ENCODE measurements around the gene GREB1L. TPM values are rescaled to one million over a fixed set of nuclear protein-coding genes. Genes with fewer than 3 reads are reported as not detected.
A peak's percentile ranks its signal among the peaks of the same experiment; 100 is the strongest.
"Not testable (repeated sequence)": the region's sequence is repeated elsewhere in the genome, so short reads cannot be mapped to it uniquely, and the experiment has no call there.

Gene GREB1L
- total RNA-seq, 1 donor from 2014 or later = 0.79 TPM

DNA sequence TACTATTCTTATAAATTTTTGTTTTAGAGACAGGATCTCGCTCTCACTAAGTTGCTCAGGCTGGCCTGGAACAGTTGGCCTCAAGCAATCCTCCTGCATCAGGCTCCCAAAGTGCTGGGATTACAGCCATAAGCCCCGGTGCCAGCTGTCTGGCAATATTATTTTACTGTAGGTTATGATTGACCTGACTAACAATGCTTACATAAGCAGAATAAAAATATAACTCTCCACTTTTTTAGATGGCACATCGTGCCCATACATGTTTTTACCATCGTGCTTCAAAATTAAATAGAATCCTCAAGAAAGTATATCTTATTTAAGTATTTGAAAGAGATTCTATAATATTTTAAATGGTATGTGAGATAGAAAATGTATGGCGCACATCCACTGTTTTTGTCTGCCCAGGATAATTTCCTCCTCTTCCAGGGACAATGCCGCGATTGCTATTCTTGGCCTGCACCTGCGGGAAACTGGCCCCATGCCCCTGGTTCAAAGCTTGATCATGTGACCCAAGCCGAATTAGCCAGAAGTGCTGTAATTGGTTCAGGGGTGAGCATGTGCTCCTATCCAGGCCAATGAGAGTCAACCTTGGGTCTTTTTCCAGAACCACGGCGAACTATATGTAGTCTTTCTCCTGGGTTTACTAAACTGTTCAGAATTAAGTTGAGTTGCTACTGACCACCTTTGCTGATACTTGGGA is 38.3 kb upstream of the GREB1L start:
- TF ChIP-seq, protein P1, sequence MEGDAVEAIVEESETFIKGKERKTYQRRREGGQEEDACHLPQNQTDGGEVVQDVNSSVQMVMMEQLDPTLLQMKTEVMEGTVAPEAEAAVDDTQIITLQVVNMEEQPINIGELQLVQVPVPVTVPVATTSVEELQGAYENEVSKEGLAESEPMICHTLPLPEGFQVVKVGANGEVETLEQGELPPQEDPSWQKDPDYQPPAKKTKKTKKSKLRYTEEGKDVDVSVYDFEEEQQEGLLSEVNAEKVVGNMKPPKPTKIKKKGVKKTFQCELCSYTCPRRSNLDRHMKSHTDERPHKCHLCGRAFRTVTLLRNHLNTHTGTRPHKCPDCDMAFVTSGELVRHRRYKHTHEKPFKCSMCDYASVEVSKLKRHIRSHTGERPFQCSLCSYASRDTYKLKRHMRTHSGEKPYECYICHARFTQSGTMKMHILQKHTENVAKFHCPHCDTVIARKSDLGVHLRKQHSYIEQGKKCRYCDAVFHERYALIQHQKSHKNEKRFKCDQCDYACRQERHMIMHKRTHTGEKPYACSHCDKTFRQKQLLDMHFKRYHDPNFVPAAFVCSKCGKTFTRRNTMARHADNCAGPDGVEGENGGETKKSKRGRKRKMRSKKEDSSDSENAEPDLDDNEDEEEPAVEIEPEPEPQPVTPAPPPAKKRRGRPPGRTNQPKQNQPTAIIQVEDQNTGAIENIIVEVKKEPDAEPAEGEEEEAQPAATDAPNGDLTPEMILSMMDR (IDR thresholded peaks at IDR 0.05; ENCODE audit: insufficient read depth, low read length, severe bottlenecking) = no peak
- DNase-seq (ENCODE audit: low read depth) (no peak), FAIRE-seq (no peak)
- Histone ChIP-seq H3K27me3 (ENCODE audit: control insufficient read depth, insufficient read depth, low read length) (no peaks in the 10 kb centered on the region), H3K4me3 (ENCODE audit: low read depth, low read length) (no peak overlapping the region), H3K36me3 (ENCODE audit: control insufficient read depth, insufficient read depth, low read length) (no peaks in the 10 kb centered on the region)

DNA sequence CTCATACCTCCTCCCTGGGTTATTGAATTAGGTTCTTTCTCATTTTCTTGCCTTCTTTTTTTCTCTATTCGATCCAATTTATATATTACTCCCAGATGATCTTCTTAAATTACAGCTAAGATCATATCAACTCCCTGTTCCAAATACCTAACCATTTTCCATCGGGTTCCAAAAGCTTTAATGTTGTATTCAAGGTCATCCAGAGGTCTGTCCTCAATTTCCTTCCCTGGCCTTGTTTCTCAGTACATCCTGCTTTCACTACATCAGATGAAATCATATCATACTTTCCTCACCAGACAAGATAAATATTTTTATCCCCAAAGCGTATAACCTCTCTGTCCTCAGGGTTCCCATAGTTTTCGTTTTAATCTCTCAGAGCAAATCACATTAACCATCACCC is 36.3 kb upstream of the GREB1L start:
- DNase-seq (ENCODE audit: low read depth) (no peak), FAIRE-seq (no peak)
- Histone ChIP-seq H3K27me3 (ENCODE audit: control insufficient read depth, insufficient read depth, low read length) (no peaks in the 10 kb centered on the region), H3K4me3 (ENCODE audit: low read depth, low read length) (no peak overlapping the region), H3K36me3 (ENCODE audit: control insufficient read depth, insufficient read depth, low read length) (no peaks in the 10 kb centered on the region)
- TF ChIP-seq, protein P1 (IDR thresholded peaks at IDR 0.05; ENCODE audit: insufficient read depth, low read length, severe bottlenecking) = no peak

DNA sequence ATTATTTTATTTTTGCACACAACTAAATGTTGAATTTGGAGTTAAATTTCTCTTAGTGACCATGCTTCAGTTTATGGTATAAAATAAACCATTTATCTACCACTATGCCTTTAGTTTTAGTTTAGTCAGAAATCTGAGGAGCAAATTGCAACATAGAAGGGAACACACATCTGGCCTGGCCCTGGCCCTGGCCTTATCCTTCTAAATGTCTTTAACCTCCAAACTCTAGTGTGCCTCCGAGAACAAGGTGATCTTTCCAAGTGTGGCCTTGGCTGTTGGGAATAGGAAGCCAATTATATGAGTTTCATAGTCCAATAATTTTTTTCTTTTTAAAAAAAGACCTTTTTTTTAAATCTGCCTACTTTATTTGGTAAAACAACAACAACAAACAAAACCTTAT is 31.8 kb upstream of the GREB1L start:
- Histone ChIP-seq H3K27me3 (ENCODE audit: control insufficient read depth, insufficient read depth, low read length) (no peaks in the 10 kb centered on the region), H3K4me3 (ENCODE audit: low read depth, low read length) (no peak overlapping the region), H3K36me3 (ENCODE audit: control insufficient read depth, insufficient read depth, low read length) (no peaks in the 10 kb centered on the region)
- DNase-seq (ENCODE audit: low read depth) (no peak), FAIRE-seq (no peak)
- TF ChIP-seq, protein P1 (IDR thresholded peaks at IDR 0.05; ENCODE audit: insufficient read depth, low read length, severe bottlenecking) = no peak

DNA sequence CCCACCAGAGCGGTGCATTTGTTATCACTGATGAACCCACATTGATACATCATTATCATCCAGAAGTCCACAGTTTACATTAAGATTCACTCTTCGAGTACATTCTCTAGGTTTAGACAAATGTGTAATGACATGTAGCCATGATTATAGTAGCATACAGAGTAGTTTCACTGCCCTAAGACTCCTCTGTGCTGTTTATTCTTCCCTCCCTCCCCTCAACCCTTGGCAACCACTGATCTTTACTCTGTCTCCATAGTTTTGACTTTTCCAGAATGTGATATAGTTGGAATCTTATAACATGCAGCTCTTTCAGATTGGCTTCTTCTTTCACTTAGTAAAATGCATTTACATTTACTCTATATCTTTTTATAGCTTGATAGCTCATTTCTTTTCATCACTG is 31.2 kb upstream of the GREB1L start:
- no peaks in the 10 kb centered on the region for H3K36me3 ChIP-seq (ENCODE audit: control insufficient read depth, insufficient read depth, low read length)
- no peak overlapping the region for H3K4me3 ChIP-seq (ENCODE audit: low read depth, low read length)
- no peak for DNase-seq (ENCODE audit: low read depth)
- TF ChIP-seq, protein P1 (IDR thresholded peaks at IDR 0.05; ENCODE audit: insufficient read depth, low read length, severe bottlenecking) = no peak
- FAIRE-seq = no peak
- no peaks in the 10 kb centered on the region for H3K27me3 ChIP-seq (ENCODE audit: control insufficient read depth, insufficient read depth, low read length)

DNA sequence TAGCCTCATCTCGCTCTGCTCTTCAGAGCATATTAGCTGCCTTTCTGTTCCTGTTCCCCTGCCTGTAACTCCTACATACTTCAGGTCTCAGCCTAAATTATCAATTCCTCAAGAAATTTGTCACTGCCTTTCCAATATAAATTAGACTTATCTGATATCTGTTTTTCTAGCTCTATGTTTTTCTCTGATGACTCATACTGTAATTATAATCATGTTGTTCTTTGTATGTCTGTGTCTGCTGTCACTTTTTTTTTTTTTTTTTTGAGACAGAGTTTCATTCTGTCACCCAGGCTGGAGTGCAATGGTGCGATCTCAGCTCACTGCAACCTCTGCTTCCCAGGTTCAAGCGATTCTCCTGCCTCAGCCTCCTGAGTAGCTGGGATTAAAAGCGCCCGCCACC is 27.6 kb upstream of the GREB1L start:
- not testable (repeated sequence) for H3K36me3 ChIP-seq (ENCODE audit: control insufficient read depth, insufficient read depth, low read length); FAIRE-seq; H3K4me3 ChIP-seq (ENCODE audit: low read depth, low read length); H3K27me3 ChIP-seq (ENCODE audit: control insufficient read depth, insufficient read depth, low read length)
- peak; percentile 4 for DNase-seq (ENCODE audit: low read depth)

DNA sequence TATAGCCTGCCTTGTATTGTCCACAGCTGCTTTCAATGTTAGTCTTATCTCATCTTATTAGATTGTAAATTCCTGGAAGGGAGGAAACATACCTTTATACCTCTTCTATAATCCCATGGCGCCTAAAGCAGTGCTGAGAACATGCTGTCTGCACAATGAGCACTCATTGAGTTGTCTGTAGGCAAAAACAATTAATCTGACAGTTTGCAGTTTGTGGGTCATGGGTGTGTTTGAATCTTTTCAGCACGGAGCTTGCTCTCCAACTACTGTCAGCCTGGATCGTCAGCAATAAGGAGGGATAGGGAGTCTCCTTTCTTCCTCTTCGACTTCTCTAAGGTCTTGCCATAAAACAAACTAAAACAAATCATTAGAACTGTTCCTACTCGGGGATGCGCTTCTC is 26.5 kb upstream of the GREB1L start:
- no peak overlapping the region for H3K4me3 ChIP-seq (ENCODE audit: low read depth, low read length)
- DNase-seq (ENCODE audit: low read depth) (no peak), FAIRE-seq (no peak)
- no peaks in the 10 kb centered on the region for H3K36me3 ChIP-seq (ENCODE audit: control insufficient read depth, insufficient read depth, low read length)
- TF ChIP-seq, protein P1 (IDR thresholded peaks at IDR 0.05; ENCODE audit: insufficient read depth, low read length, severe bottlenecking) = no peak
- no peaks in the 10 kb centered on the region for H3K27me3 ChIP-seq (ENCODE audit: control insufficient read depth, insufficient read depth, low read length)

All from bronchial epithelial cell (primary cell).